Endothelial cell of umbilical vein (primary cell): ENCODE results near the gene INPP4B.

ENCODE experiments used
- FOS ChIP-seq: IDR thresholded peaks from 2 replicates; pipeline ENCODE4 v1.6.1; 2011; ENCODE audit warnings: mild to moderate bottlenecking, low read length, moderate library complexity, borderline replicate concordance; ENCODE audit not compliant: insufficient read depth
- GATA2 ChIP-seq: IDR thresholded peaks from 2 replicates; pipeline ENCODE4 v1.7.0; 2011; ENCODE audit warnings: low read depth, mild to moderate bottlenecking, moderate library complexity, mixed read lengths, low read length; ENCODE audit not compliant: insufficient read length, insufficient read depth
- POLR2A ChIP-seq: IDR thresholded peaks from 2 replicates; pipeline ENCODE4 v1.6.1; 2012; ENCODE audit warnings: low read depth, mild to moderate bottlenecking, control low read depth, low read length
- POLR2AphosphoS5 ChIP-seq: IDR thresholded peaks from 2 replicates; pipeline ENCODE4 v1.6.1; 2012; ENCODE audit warnings: low read depth, mild to moderate bottlenecking, control low read depth, low read length, moderate library complexity; ENCODE audit not compliant: insufficient read depth
- TF ChIP-seq, protein P1 (sequence below), 2 donors: IDR thresholded peaks; 1 replicate in 1 of 2; 2 replicates in 1 of 2; pipeline ENCODE4 v1.5.1; 2011; ENCODE audit warnings: low read length in 2 of 2, mild to moderate bottlenecking in 2 of 2, moderate library complexity in 2 of 2, control low read depth in 1 of 2, inconsistent platforms in 1 of 2, low read depth in 1 of 2; ENCODE audit not compliant: insufficient read depth in 1 of 2; ENCODE audit errors: extremely low read depth in 1 of 2
- TF ChIP-seq, protein P2 (sequence below): IDR thresholded peaks from 2 replicates; pipeline ENCODE4 v1.6.1; 2011; ENCODE audit not compliant: insufficient read depth, insufficient read length

DNA sequence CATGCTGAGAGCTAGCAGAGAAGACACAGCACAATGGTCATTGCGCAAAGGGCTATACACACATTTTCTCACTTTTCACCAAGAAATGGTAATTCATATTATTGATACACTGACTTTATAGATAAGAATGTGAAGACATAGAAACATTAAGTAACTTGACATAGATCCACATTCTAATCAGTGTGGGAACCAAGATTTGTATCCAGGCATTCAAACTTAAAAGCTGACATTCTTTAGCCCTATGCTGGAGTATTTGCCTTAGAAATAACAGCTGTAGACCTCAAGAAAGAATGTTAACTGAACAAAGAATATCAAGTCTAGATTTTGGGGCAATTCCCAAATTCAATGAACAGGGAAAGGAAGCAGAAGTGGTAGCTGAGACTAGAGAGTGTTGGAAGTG is 824.9 kb downstream of the INPP4B start:
- TF ChIP-seq, protein P1, sequence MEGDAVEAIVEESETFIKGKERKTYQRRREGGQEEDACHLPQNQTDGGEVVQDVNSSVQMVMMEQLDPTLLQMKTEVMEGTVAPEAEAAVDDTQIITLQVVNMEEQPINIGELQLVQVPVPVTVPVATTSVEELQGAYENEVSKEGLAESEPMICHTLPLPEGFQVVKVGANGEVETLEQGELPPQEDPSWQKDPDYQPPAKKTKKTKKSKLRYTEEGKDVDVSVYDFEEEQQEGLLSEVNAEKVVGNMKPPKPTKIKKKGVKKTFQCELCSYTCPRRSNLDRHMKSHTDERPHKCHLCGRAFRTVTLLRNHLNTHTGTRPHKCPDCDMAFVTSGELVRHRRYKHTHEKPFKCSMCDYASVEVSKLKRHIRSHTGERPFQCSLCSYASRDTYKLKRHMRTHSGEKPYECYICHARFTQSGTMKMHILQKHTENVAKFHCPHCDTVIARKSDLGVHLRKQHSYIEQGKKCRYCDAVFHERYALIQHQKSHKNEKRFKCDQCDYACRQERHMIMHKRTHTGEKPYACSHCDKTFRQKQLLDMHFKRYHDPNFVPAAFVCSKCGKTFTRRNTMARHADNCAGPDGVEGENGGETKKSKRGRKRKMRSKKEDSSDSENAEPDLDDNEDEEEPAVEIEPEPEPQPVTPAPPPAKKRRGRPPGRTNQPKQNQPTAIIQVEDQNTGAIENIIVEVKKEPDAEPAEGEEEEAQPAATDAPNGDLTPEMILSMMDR (IDR thresholded peaks at IDR 0.05; ENCODE audit: extremely low read depth in 1 of 2, insufficient read depth in 1 of 2, low read depth in 1 of 2, low read length in 2 of 2), result no peak
- TF ChIP-seq POLR2A (no peak), GATA2 (no peak), FOS (no peak), POLR2AphosphoS5 (no peak)
- TF ChIP-seq, protein P2, sequence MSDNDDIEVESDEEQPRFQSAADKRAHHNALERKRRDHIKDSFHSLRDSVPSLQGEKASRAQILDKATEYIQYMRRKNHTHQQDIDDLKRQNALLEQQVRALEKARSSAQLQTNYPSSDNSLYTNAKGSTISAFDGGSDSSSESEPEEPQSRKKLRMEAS, result no peak
